Spleen (tissue), 11 donors: ENCODE measurements around the gene SSB. TPM values are rescaled to one million over a fixed set of nuclear protein-coding genes. Genes with fewer than 3 reads are reported as not detected.
"Not testable (repeated sequence)": the region's sequence is repeated elsewhere in the genome, so short reads cannot be mapped to it uniquely, and the experiment has no call there.

Experiments used
- DNase-seq: peaks from one replicate; pipeline ENCODE4 v3.0.0-alpha.2; 2020
- H3K27ac ChIP-seq, 8 donors: fragments of 200-600 bp; sonication (generic) in 7 of 8; 1 replicate in 4 of 8; 2 replicates in 4 of 8; pipeline versions ENCODE4 v1.5.0 to v1.8.0; 2016 to 2021; ENCODE audit warnings: inconsistent platforms in 4 of 8, mild to moderate bottlenecking in 4 of 8, moderate library complexity in 1 of 8
- H3K27me3 ChIP-seq, 7 donors: fragments of 200-600 bp; sonication (generic) in 6 of 7; replicated peaks in 1 of 7; 1 replicate in 4 of 7; 2 replicates in 3 of 7; pipeline versions ENCODE4 v1.5.0 to v1.8.0; 2016 to 2021; ENCODE audit warnings: inconsistent platforms in 3 of 7, mild to moderate bottlenecking in 1 of 7
- H3K36me3 ChIP-seq, 6 donors: fragments of 200-600 bp; sonication (generic) in 5 of 6; 1 replicate in 4 of 6; 2 replicates in 2 of 6; pipeline versions ENCODE4 v1.5.0 to v1.8.0; 2016 to 2021; ENCODE audit warnings: inconsistent platforms in 2 of 6
- H3K4me1 ChIP-seq, 6 donors: fragments of 200-600 bp; sonication (generic) in 5 of 6; 1 replicate in 3 of 6; 2 replicates in 3 of 6; pipeline versions ENCODE4 v1.5.0 to v1.8.0; 2016 to 2021; ENCODE audit warnings: inconsistent platforms in 3 of 6
- H3K4me3 ChIP-seq, 8 donors: fragments of 200-600 bp; sonication (generic) in 7 of 8; 1 replicate in 4 of 8; 2 replicates in 4 of 8; pipeline versions ENCODE4 v1.5.0 to v1.8.0; 2016 to 2021; ENCODE audit warnings: inconsistent platforms in 4 of 8, mild to moderate bottlenecking in 4 of 8, moderate library complexity in 2 of 8
- H3K9me3 ChIP-seq, 8 donors: fragments of 200-600 bp; sonication (generic) in 7 of 8; 1 replicate in 4 of 8; 2 replicates in 4 of 8; pipeline versions ENCODE4 v1.5.0 to v1.8.0; 2016 to 2021; ENCODE audit warnings: inconsistent platforms in 4 of 8
- CTCF ChIP-seq, 11 experiments: fragments of 200-600 bp in 7 of 11; fragments of 450-650 bp in 4 of 11; sonication (generic) in 4 of 11; IDR thresholded peaks in 8 of 11; conservative IDR thresholded peaks in 3 of 11; 1 replicate in 7 of 11; 2 replicates in 4 of 11; pipeline versions ENCODE4 v1.4.0 to v1.8.0; 2016 to 2021; ENCODE audit warnings: antibody characterized with exemption in 11 of 11, inconsistent platforms in 4 of 11, mild to moderate bottlenecking in 1 of 11
- POLR2A ChIP-seq, 3 donors: fragments of 450-650 bp; IDR thresholded peaks; one replicate each; pipeline ENCODE4 v1.5.1; 2017; ENCODE audit warnings: antibody characterized with exemption in 3 of 3, mild to moderate bottlenecking in 1 of 3
- POLR2AphosphoS5 ChIP-seq, 3 donors: sonication (generic); formaldehyde crosslinking; IDR thresholded peaks; one replicate each; pipeline ENCODE4 v1.5.1; 2017; ENCODE audit warnings: antibody characterized with exemption in 3 of 3
- WGBS, 5 donors: extraction: QIAGEN DNeasy Blood & Tissue Kit in 3 of 5; methylation state at CpG; one replicate each; pipeline versions ENCODE4 v1.1.5 to v1.1.7; 2013 to 2018; 5-methylcytosine and 5-hydroxymethylcytosine counted together
- intact Hi-C: fragments of 100-400 bp; cut with DNase I; formaldehyde crosslinking; loops from one replicate; pipeline ENCODE4 v1.15.0; 2023; ENCODE audit warnings: low total_unique reads
- polyA plus RNA-seq, 3 donors: library from polyadenylated mRNA; stranded (reverse); fragments of 200-250 nt; gene quantifications; one replicate each; pipeline ENCODE4 v1.2.1, GENCODE V29; 2013
- total RNA-seq, 7 donors: library from RNA; depleted of rRNA in 3 of 7; stranded (reverse); fragments of >200 nt in 3 of 7; fragmentation: NEBNext Ultra II Directional in 4 of 7; extraction: Animal tissue kit (Norgen Biotek cat#: 25700) in 4 of 7; gene quantifications; one replicate each; pipeline versions ENCODE4 v1.1.0 to v1.2.1, GENCODE V29; 2016 to 2021
- donor health status: healthy with polysubstance abuse.
- donor health status: DM: no; HTN: no; CAD: no; lungs with moderate emphysema.
- donor health status: DM: no; HTN: no; CAD: no.
- donor health status: Bipolar disorder and iron deficiency.
- donor health status: healthy.
- donor health status: DM: no; HTN: no; CAD: no.
- donor health status: DM: yes; HTN: yes; CAD: no.

SSB gene
- total and polyA plus RNA-seq, 10 donors: 55.1 to 103 (median 74.9) TPM

- Histone ChIP-seq H3K27ac (no peak overlapping the region), H3K27me3 (no peaks in the 10 kb centered on the region), H3K36me3 (peaks cover 0 to 19% (median 0%) of the 10 kb centered on the region in 6 donors), H3K4me1 (peaks cover 0 to 22% (median 4%) of the 10 kb centered on the region in 6 donors), H3K4me3 (no peak overlapping the region), H3K9me3 (no peaks in the 10 kb centered on the region)
- intact Hi-C loops: no loop called here
- 86 to 95% (median 93%) methylated on average over 10 of the region's 10 CpGs for WGBS, 5 donors
- TF ChIP-seq POLR2AphosphoS5 (IDR thresholded peaks at IDR 0.05) (no peak), CTCF (IDR thresholded peaks at IDR 0.05 in 8 of 11, conservative IDR thresholded peaks at IDR 0.05 in 3 of 11) (no peak)
- DNase-seq: no peak
Measured at GRCh38 chr2:169839954-169840746, 41.5 kb downstream of the SSB start.

- intact Hi-C loops: no loop called here
- WGBS, 5 donors: 93 to 98% (median 96%) methylated on average over 2 of the region's 2 CpGs
Measured at GRCh38 chr2:169840747-169841142, 42.1 kb downstream of the SSB start.

GRCh38 chr2:169841625-169842024 is 43.0 kb downstream of the SSB start:
- H3K4me1 ChIP-seq: peaks cover 0 to 19% (median 3%) of the 10 kb centered on the region in 6 donors
- H3K27ac ChIP-seq, intact Hi-C loops, H3K4me3 ChIP-seq, H3K9me3 ChIP-seq, DNase-seq, H3K27me3 ChIP-seq: not testable (repeated sequence)
- WGBS, 5 donors: 94 to 98% (median 95%) methylated on average over 15 to 21 of the region's 24 CpGs; no CpG with 5 or more reads in 1 of the 5 donors
- peaks cover 0 to 19% (median 0%) of the 10 kb centered on the region in 6 donors for H3K36me3 ChIP-seq

More at GRCh38 chr2:169840747-169841142, 42.1 kb downstream of the SSB start:
- Histone ChIP-seq H3K4me3 (no peak overlapping the region), H3K27me3 (no peaks in the 10 kb centered on the region), H3K36me3 (peaks cover 0 to 19% (median 0%) of the 10 kb centered on the region in 6 donors), H3K9me3 (no peaks in the 10 kb centered on the region), H3K27ac (no peak overlapping the region), H3K4me1 (peaks cover 0 to 19% (median 3%) of the 10 kb centered on the region in 6 donors)
- DNase-seq: no peak
- TF ChIP-seq CTCF (IDR thresholded peaks at IDR 0.05 in 8 of 11, conservative IDR thresholded peaks at IDR 0.05 in 3 of 11) (no peak), POLR2A (IDR thresholded peaks at IDR 0.05) (no peak), POLR2AphosphoS5 (IDR thresholded peaks at IDR 0.05) (no peak)

GRCh38 chr2:169845016-169845415 is 46.3 kb downstream of the SSB start:
- Histone ChIP-seq H3K27me3 (no peaks in the 10 kb centered on the region), H3K4me3 (no peak overlapping the region), H3K27ac (no peak overlapping the region), H3K4me1 (peaks cover 0 to 37% (median 2%) of the 10 kb centered on the region in 6 donors), H3K36me3 (peaks cover 0 to 22% (median 0%) of the 10 kb centered on the region in 6 donors), H3K9me3 (peaks cover 0 to 8% (median 5%) of the 10 kb centered on the region in 8 donors)
- DNase-seq: no peak
- intact Hi-C loops: no loop called here
- WGBS, 5 donors: 91 to 100% (median 99%) methylated on average over 2 of the region's 2 CpGs
- TF ChIP-seq POLR2AphosphoS5 (IDR thresholded peaks at IDR 0.05) (no peak), CTCF (IDR thresholded peaks at IDR 0.05 in 8 of 11, conservative IDR thresholded peaks at IDR 0.05 in 3 of 11) (no peak), POLR2A (IDR thresholded peaks at IDR 0.05) (no peak)

- H3K27ac ChIP-seq, intact Hi-C loops, H3K27me3 ChIP-seq, DNase-seq, H3K9me3 ChIP-seq, H3K4me3 ChIP-seq: not testable (repeated sequence)
- Histone ChIP-seq H3K36me3 (peaks cover 0 to 14% (median 0%) of the 10 kb centered on the region in 6 donors), H3K4me1 (peaks cover 0 to 38% (median 8%) of the 10 kb centered on the region in 6 donors)
- WGBS, 5 donors: 82 to 92% (median 91%) methylated on average over 8 of the region's 8 CpGs
Measured at GRCh38 chr2:169848959-169849693, 50.5 kb downstream of the SSB start.
